GM19238 (cell line): Measurements from ENCODE around the gene CACNG7.
"Not testable (repeated sequence)": the region's sequence is repeated elsewhere in the genome, so short reads cannot be mapped to it uniquely, and the experiment has no call there.

Experiments
- DNase-seq: peaks from one replicate; pipeline ENCODE4 v3.0.0; 2011; ENCODE audit warnings: low spot score; ENCODE audit not compliant: insufficient read length

Gene CACNG7

DNA sequence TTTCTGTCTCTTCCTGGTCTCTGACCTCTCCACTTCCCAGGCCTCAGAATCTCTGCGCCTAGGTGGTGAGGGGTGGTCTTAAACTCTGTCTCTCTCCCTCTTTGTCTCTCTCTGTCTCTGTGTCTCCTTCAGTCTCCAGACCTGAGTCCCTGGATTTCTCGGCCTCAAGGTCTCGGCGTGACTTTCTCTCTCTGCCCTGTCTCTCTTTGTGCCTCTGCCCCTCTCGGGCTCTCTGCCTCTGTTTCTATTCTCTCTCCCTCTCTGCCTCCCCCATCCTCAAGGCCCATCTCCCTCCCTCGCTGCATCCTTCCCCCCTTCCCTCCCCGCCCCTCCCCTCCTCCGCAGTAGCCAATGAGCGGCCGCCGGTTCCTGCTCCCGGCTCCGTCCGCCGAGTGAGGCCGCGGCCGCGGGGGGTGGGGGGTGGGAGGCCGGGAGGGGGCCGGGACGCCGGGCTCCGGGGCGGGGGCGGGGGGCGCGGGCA lies at the start of gene CACNG7:
Gene CACNG7, plus strand, starts transcription at position 344 of the 481 bp plus-strand sequence. CDS start 3,554 bp downstream, outside the sequence.
- DNase-seq: no peak

DNA sequence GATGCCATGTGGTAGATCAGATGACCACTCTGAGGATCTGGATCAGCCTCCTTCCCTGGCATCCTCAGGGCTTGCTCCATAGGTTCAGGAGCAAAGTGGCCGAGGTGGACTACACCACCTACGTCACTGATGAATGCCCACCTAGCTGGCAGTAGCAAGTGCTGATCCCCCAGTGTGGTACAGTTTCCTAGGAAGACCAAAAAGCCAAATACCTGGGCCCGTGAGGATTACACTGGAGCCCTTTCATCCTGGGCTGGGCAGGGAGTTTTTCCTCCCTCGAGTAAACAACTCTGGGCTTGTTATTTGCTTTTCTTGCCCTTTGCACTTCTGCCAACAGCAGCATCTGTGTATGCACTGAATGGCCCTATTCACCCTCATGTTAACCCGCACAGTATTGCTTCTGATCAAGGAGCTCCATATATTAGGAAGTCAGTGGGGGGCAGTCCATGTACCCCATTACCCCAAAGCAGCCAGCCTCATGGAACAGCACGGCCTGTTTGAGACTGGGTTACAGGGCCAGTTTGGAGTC lies 44.7 kb upstream of the CACNG7 start:
- no peak for DNase-seq

- DNase-seq: no peak
Measured at GRCh38 chr19:53865523-53865917, 43.6 kb upstream of the CACNG7 start.

- peak; percentile 65 for DNase-seq
Measured at GRCh38 chr19:53865918-53866864, 42.9 kb upstream of the CACNG7 start.

GRCh38 chr19:53866865-53867224 lies 42.2 kb upstream of the CACNG7 start:
- no peak for DNase-seq

GRCh38 chr19:53867225-53868090 lies 41.6 kb upstream of the CACNG7 start, which contains the start of gene MYADM:
Gene MYADM (plus strand): TSS chr19:53867883. CDS start chr19:53873530, 5,647 bp downstream.
- peak; percentile 93 for DNase-seq

- DNase-seq: no peak
Measured at GRCh38 chr19:53868091-53868891, 40.8 kb upstream of the CACNG7 start.

DNA sequence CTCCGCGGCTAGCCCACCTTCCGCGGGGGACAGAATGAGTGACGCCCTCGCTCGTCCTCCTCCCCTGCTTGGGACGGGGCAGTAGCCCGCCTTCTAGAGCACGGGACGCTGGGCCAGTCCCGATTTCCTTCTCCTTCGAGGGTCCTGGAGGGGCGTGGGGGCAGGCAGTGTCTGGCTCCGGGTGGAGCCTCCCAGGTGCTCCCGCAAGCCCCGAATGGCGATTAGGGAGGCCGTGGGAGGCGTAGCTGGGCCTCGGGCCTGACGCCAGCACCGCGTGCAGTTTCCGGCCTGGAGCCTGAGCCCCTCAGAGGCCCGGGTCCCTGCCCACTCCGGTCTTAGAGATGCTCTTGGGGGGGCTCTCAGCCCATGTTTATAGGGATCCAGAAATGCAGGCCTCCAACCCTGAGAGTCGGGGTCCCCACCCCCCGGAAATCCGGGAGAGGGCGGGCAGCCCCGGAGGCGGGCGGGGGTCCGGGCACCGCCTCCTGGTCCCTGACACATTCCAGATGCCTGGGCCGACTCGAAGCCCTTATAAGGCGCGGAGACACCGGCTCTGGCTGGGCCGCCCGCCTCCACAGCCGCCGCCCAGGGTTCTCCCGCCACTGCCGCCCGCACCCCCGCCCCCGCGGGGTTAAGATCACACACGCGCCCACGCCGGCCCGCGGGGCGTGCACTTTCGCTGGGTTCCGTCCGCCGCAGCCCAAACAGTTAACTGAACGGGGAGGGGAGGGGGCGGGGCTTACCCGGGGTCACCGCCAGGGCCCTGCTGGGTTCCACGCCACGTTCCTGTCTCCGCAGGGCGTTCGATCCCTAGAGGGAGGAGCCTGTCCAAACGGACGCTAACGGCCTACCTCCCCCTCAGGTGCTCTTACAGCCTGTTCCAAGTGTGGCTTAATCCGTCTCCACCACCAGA lies 39.9 kb upstream of the CACNG7 start:
- DNase-seq: peak; percentile 82

DNA sequence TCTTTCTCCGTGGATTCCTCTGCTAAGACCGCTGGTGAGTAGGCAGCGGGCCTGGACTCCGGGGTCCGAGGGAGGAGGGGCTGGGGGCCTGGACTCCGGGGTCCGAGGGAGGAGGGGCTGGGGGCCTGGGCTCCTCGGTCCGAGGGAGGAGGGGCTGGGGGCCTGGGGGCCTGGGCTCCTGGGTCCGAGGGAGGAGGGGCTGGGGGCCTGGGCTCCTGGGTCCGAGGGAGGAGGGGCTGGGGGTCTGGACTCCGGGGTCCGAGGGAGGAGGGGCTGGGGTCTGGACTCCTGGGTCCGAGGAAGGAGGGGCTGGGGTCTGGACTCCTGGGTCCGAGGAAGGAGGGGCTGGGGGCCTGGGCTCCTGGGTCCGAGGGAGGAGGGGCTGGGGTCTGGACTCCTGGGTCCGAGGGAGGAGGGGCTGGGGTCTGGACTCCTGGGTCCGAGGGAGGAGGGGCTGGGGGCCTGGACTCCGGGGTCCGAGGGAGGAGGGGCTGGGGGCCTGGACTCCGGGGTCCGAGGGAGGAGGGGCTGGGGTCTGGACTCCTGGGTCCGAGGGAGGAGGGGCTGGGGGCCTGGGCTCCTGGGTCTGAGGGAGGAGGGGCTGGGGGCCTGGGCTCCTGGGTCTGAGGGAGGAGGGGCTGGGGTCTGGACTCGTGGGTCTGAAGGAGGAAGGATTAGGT lies 39.1 kb upstream of the CACNG7 start:
- not testable (repeated sequence) for DNase-seq

DNA sequence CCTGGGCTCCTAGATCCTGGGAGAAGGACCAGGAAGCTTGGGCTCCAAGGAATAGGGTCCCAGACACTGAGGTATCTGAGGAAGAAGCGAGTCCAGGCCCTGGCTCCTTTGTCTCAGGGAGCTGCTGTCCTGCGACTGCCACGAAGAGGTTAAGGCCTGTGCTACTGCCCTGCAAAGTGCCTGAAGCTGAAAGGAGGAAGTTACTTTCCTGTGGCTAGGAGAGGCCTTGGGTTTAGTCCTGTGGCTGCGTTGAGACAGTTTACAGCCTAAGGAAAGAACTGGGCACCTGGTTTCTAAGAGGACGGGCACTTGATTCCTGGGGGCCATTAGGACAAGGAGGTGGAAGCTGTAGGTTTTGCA lies 38.6 kb upstream of the CACNG7 start:
- no peak for DNase-seq

DNA sequence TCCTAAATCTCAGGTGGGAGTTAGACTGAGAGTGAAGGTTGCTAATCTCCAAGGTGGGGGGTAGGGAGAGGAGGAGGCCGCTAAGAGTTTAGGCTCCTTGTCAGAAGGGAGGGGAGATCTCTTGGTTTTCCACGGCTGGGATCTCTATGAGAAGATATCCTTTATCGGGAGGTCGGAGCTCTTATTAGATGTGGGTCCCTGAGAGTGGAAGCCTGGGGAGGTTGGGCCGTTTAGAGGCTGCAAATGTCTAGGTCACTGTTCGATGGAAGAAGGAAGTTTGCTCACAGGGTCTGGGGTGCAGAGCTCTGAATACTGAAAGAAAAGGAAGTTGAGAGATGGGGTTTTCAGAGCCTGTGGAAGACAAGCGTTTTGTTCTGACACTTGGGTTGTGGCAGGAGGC lies 37.6 kb upstream of the CACNG7 start:
- DNase-seq: no peak

GRCh38 chr19:53872762-53873161 lies 36.3 kb upstream of the CACNG7 start:
- DNase-seq: no peak

DNA sequence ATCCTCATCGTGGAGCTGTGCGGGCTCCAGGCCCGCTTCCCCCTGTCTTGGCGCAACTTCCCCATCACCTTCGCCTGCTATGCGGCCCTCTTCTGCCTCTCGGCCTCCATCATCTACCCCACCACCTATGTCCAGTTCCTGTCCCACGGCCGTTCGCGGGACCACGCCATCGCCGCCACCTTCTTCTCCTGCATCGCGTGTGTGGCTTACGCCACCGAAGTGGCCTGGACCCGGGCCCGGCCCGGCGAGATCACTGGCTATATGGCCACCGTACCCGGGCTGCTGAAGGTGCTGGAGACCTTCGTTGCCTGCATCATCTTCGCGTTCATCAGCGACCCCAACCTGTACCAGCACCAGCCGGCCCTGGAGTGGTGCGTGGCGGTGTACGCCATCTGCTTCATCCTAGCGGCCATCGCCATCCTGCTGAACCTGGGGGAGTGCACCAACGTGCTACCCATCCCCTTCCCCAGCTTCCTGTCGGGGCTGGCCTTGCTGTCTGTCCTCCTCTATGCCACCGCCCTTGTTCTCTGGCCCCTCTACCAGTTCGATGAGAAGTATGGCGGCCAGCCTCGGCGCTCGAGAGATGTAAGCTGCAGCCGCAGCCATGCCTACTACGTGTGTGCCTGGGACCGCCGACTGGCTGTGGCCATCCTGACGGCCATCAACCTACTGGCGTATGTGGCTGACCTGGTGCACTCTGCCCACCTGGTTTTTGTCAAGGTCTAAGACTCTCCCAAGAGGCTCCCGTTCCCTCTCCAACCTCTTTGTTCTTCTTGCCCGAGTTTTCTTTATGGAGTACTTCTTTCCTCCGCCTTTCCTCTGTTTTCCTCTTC lies 35.1 kb upstream of the CACNG7 start:
- no peak for DNase-seq

GRCh38 chr19:53874606-53874990 lies 34.5 kb upstream of the CACNG7 start:
- DNase-seq: no peak

- no peak for DNase-seq
Measured at GRCh38 chr19:53875602-53876325, 33.3 kb upstream of the CACNG7 start.

DNA sequence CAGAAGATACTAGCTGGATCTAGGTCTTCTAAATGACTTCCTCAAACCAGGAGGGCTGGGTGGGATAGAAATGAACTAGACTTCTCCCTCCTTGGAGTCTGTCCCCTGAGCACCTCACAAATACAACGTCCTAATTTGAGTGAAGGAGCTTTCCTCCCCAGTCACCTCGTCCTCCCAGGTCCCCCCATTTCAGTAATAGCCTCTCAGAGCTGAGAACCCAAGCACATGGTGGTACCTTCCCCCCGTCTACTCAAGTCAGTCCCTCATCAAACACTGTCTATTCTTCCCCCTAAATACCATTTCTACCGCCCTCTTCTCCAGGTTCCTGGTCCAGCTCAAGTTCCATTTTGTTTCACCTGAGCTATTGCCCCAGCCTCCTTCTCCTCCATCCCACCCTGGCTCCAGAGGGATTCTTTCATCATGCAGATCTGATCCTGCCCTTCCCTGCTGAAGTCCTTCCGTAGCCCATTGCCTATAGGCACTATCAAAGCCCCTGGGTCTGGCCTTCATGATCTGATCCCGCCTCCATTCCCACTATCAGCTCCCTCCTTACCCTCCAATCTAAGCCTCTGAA lies 32.3 kb upstream of the CACNG7 start:
- no peak for DNase-seq

DNA sequence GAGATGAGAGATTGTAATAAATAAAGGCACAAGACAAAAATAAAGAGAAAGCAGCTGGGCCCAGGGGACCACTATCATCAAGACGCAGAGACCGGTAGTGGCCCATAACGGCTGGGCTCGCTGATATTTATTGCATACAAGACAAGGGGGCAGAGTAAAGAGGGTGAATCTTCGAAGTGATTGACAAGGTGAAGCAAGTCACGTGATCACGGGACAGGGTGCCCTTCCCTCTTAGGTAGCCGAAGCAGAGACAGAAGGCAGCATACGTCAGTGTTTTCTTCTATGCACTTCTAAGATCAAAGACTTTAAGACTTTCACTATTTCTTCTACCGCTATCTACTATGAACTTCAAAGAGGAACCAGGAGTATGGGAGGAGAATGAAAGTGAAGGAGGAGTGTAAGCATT lies 31.7 kb upstream of the CACNG7 start:
- DNase-seq: no peak
